Cortex of kidney (tissue), 1 donor: ENCODE measurements around the gene DMRTC2.

ENCODE experiments used
- DNase-seq: peaks from one replicate; lab custom pipeline; 2025; lab: John Stamatoyannopoulos, UW

The DMRTC2 gene

GRCh38 chr19:41890936-41891335, 46.1 kb downstream of the DMRTC2 start:
- no peak for DNase-seq

GRCh38 chr19:41892173-41892902, 47.5 kb downstream of the DMRTC2 start:
- no peak for DNase-seq

- no peak for DNase-seq
Measured at GRCh38 chr19:41893899-41894298, 49.1 kb downstream of the DMRTC2 start.

- no peak for DNase-seq
Measured at GRCh38 chr19:41894350-41894749, 49.5 kb downstream of the DMRTC2 start.

GRCh38 chr19:41895745-41896580, 51.1 kb downstream of the DMRTC2 start:
- DNase-seq = no peak

- no peak for DNase-seq
Measured at GRCh38 chr19:41896581-41896942, 51.7 kb downstream of the DMRTC2 start.

GRCh38 chr19:41897181-41897580, 52.3 kb downstream of the DMRTC2 start:
- no peak for DNase-seq

- no peak for DNase-seq
Measured at GRCh38 chr19:41897820-41898219, 53.0 kb downstream of the DMRTC2 start.

- no peak for DNase-seq
Measured at GRCh38 chr19:41898235-41898634, 53.4 kb downstream of the DMRTC2 start.
